ENCODE measurements around the gene IL17RD. TPM values are rescaled to one million over a fixed set of nuclear protein-coding genes. Genes with fewer than 3 reads are reported as not detected.
A peak's percentile ranks its signal among the peaks of the same experiment; 100 is the strongest.

Gene IL17RD
- total RNA-seq, 1 donor = 13.6 TPM

DNA sequence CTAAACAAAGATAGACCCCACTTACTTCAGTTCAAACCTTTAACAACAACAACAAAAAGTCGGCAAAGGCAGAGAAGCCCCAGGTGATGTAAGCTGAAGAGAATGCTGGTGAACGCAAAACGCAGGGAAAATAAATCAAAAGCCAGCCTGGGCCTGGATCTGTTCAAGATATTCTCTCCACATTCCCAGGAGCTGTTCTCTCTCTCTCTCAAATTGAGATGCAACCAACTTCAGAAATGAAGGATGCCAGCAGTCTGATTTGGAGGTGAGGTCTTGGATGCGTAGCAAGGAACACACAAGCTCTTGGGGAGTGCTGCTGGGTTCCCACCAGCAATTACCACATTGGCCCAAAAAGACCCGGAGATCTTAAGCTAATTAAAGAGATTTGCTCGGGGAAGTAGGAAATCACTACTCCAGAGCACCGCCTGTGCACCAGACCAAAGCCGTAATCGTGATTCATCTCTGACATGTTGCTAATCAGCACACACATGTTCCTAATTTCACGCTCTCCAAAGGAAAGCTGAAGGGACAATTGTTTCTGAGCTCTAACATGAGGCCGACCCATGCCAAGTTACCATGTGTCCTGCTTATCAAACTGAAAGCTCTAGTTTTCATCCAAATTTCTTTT, 37.1 kb downstream of the IL17RD start:
- peak; percentile 91 for DNase-seq (ENCODE audit: low read depth)
- peak overlapping the region; percentile 49 for H3K4me3 ChIP-seq (ENCODE audit: low read depth, low read length)
- TF ChIP-seq, protein P1, sequence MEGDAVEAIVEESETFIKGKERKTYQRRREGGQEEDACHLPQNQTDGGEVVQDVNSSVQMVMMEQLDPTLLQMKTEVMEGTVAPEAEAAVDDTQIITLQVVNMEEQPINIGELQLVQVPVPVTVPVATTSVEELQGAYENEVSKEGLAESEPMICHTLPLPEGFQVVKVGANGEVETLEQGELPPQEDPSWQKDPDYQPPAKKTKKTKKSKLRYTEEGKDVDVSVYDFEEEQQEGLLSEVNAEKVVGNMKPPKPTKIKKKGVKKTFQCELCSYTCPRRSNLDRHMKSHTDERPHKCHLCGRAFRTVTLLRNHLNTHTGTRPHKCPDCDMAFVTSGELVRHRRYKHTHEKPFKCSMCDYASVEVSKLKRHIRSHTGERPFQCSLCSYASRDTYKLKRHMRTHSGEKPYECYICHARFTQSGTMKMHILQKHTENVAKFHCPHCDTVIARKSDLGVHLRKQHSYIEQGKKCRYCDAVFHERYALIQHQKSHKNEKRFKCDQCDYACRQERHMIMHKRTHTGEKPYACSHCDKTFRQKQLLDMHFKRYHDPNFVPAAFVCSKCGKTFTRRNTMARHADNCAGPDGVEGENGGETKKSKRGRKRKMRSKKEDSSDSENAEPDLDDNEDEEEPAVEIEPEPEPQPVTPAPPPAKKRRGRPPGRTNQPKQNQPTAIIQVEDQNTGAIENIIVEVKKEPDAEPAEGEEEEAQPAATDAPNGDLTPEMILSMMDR (IDR thresholded peaks at IDR 0.05; ENCODE audit: insufficient read depth, low read length) = no peak

- TF ChIP-seq, protein P1 (IDR thresholded peaks at IDR 0.05; ENCODE audit: insufficient read depth, low read length) = no peak
- DNase-seq (ENCODE audit: low read depth) = no peak
- H3K4me3 ChIP-seq (ENCODE audit: low read depth, low read length) = no peak overlapping the region
These were observed 38.9 kb downstream of the IL17RD start for GRCh38 chr3:57126244-57126643.

DNA sequence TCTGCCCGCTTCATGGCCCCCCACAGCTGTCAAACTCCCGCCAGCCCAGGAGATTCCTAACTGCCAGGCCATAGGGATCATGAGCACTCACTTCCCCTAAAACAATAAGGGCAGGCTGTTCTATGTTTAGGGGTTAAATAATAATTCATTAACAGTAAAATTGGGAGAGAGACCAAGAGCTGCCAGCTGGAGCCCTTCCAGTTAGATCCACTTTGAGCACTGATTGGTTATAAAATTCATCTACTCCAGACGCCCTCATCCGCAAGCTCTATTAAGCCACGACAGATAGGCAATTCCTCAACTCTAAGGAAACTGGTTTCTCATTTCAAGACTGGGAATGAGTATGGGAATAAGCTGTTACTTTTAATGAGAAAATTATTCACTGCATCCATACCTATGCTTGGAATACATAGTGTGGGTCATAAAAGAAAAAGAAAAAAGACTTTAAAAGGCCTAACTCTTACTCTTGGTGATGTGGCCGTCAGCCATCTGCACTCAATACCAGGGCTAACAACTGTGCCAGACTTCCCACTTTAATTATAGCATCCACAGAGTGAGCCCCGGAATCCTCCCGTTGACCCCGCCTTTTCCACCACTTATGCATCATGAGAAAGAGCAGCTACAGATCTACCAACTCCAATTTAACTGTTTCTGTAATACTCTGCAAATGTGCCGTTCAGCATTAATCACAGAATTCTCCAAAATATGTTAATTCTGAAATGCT, 44.5 kb downstream of the IL17RD start:
- no peak overlapping the region for H3K4me3 ChIP-seq (ENCODE audit: low read depth, low read length)
- TF ChIP-seq, protein P1 (IDR thresholded peaks at IDR 0.05; ENCODE audit: insufficient read depth, low read length) = no peak
- DNase-seq (ENCODE audit: low read depth) = peak; percentile 59

GRCh38 chr3:57120040-57120439, 45.1 kb downstream of the IL17RD start:
- TF ChIP-seq, protein P1 (IDR thresholded peaks at IDR 0.05; ENCODE audit: insufficient read depth, low read length) = no peak
- no peak overlapping the region for H3K4me3 ChIP-seq (ENCODE audit: low read depth, low read length)
- peak; percentile 89 for DNase-seq (ENCODE audit: low read depth)

DNA sequence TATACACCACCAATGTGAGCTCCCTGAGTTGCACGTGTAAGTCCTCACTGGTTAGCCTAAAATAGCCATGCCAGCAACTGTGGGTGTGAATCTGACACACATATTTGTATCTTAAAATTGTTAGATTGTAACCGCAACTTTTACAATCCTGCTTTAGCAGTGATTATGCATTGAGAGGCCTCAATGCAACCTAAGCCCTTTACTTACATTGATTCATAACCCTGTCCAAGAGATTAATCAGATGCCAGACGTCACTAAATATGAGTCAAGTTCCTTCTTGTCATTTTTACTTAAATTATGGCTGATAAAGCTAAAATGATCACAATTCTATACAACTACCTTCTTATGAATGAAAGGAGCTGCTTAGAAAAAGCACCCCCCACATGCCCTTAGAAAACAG, 46.9 kb downstream of the IL17RD start:
- H3K4me3 ChIP-seq (ENCODE audit: low read depth, low read length) = no peak overlapping the region
- TF ChIP-seq, protein P1 (IDR thresholded peaks at IDR 0.05; ENCODE audit: insufficient read depth, low read length) = no peak
- DNase-seq (ENCODE audit: low read depth) = peak; percentile 66

DNA sequence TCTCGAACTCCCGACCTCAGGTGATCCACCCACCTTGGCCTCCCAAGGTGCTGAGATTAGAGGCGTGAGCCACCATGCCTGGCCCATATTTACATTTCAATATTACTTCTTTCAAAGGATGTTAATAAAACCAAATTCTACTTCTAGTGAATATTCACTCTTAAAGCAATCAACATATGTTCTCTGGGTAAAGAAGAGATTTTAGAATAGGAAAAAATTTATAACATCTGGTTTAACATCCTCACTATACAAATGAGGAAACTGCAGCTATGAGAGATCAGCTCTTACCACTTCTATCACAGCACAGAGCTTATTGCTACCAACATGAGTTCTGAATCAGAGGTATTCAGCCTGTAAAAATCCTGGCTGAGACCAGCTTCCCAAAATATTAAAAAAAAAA, 48.7 kb downstream of the IL17RD start:
- DNase-seq (ENCODE audit: low read depth) = no peak
- TF ChIP-seq, protein P1 (IDR thresholded peaks at IDR 0.05; ENCODE audit: insufficient read depth, low read length) = no peak
- no peak overlapping the region for H3K4me3 ChIP-seq (ENCODE audit: low read depth, low read length)

Data from fibroblast of the aortic adventitia (primary cell).